ENCODE data around the gene OXSR1.

OXSR1 gene

GRCh38 chr3:38270606-38271005, 105.3 kb downstream of the OXSR1 start:
- TF ChIP-seq CTCF (IDR thresholded peaks at IDR 0.05; ENCODE audit: low read length, missing control alignments): no peak
- no peak for DNase-seq (ENCODE audit: low read depth)
- no peak overlapping the region for H3K4me3 ChIP-seq (replicated peaks; ENCODE audit: low read depth, low read length)

DNA sequence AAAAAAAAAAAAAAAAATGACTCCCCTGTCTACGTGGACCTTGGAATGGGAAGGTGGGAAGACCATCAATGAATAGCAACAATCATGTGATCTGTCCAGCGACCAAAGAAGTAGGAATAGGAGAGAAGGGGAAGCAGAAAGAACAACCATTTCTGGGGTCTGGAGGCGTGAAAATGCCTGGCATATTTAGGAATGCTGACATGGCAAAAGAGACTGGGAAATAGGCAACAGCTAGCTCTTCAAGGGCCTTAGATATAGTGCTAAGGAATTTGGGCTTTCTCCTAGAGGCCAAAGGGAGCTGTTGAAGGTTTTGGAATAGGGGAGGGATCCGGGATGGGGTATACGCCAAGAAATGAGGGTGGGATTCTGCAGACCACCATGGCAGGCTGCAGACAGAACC, 106.2 kb downstream of the OXSR1 start:
- no peak for TF ChIP-seq CTCF (IDR thresholded peaks at IDR 0.05; ENCODE audit: low read length, missing control alignments)
- H3K4me3 ChIP-seq (replicated peaks; ENCODE audit: low read depth, low read length): no peak overlapping the region
- no peak for DNase-seq (ENCODE audit: low read depth)

- TF ChIP-seq CTCF (IDR thresholded peaks at IDR 0.05; ENCODE audit: low read length, missing control alignments): no peak
- no peak overlapping the region for H3K4me3 ChIP-seq (replicated peaks; ENCODE audit: low read depth, low read length)
- no peak for DNase-seq (ENCODE audit: low read depth)
These were observed 109.7 kb downstream of the OXSR1 start for GRCh38 chr3:38274864-38275649.

DNA sequence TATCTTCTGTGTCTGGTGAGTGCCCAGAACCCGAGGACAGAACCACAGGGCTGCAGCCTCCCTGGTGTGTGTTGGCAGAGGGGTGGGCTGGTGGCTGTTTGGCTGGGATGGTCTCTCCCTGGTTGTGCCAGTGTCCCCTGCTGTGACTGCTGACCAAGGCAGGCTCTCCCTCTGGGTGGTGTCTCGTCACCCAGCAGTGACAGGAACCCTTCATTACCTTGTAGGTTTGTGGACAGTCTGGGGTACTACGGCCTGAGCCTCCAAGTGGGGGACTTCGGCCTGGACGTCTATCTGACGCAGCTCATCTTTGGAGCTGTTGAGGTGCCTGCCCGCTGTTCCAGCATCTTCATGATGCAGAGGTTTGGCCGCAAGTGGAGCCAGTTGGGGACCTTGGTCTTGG, 110.3 kb downstream of the OXSR1 start:
- no peak for DNase-seq (ENCODE audit: low read depth)
- H3K4me3 ChIP-seq (replicated peaks; ENCODE audit: low read depth, low read length): no peak overlapping the region
- no peak for TF ChIP-seq CTCF (IDR thresholded peaks at IDR 0.05; ENCODE audit: low read length, missing control alignments)

DNA sequence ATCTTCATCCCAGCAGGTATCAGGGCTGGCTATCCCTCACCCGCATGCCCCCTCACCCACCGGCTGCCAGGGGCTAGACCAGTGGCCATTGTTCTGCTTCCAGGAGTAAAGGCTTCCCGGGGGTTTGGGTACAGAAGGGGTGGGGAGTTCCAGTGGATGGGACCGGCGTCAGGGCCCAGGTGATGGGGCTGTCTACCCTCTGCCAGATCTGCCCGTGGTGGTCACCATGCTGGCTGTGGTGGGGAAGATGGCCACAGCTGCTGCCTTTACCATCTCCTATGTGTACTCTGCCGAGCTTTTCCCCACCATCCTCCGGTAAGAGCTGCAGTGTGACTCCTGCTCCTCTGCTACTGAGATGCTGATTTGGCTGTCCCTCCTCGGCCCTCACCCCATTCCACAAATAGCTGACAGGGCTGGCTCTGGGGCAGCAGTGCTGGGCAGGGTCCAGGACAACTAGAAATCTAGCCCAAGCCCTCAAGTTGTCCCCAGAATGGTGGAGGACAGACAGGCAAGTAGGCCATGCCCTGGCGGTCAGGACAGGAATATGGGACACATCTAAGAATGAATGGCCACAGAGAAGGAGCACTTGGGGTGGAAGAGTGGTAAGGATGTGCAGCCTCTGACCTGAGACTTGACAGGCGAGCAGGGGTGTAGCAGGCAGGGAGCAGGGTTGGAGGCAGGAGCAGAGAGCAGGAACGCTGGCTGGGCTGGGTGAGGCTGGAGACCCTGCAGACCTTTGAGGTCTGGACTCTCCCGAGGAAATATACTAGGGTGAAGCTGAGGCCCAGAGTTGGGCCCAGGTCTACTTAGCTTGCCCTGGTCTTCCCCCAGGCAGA, 111.0 kb downstream of the OXSR1 start:
- TF ChIP-seq CTCF (IDR thresholded peaks at IDR 0.05; ENCODE audit: low read length, missing control alignments): no peak
- no peak for DNase-seq (ENCODE audit: low read depth)

GRCh38 chr3:38276917-38277630, 111.7 kb downstream of the OXSR1 start:
- no peak for TF ChIP-seq CTCF (IDR thresholded peaks at IDR 0.05; ENCODE audit: low read length, missing control alignments)
- no peak overlapping the region for H3K4me3 ChIP-seq (replicated peaks; ENCODE audit: low read depth, low read length)
- DNase-seq (ENCODE audit: low read depth): no peak

More for the DNA sequence above, 111.0 kb downstream of the OXSR1 start:
- no peak overlapping the region for H3K4me3 ChIP-seq (replicated peaks; ENCODE audit: low read depth, low read length)
